Neural cell (in vitro differentiated cells): ENCODE data around the gene STAP2. TPM values are rescaled to one million over a fixed set of nuclear protein-coding genes. Genes with fewer than 3 reads are reported as not detected.

Experiments used
- H2AFZ ChIP-seq: fragments of 200-600, 300-800 bp; sonication (generic), shearing (Covaris generic); 2 replicates; pipeline ENCODE4 v1.6.0; 2014; ENCODE audit warnings: low read depth, mild to moderate bottlenecking, antibody characterized with exemption, low read length, moderate library complexity
- H3F3A ChIP-seq: fragments of 200-600 bp; shearing (Covaris generic); 2 replicates; pipeline ENCODE4 v1.6.1; 2016; ENCODE audit warnings: mild to moderate bottlenecking, moderate library complexity, mixed read lengths, antibody characterized with exemption, low read length; ENCODE audit not compliant: insufficient read depth, poor library complexity, severe bottlenecking
- H3K27ac ChIP-seq: fragments of 200-600, 300-800 bp; sonication (generic), shearing (Covaris generic); 2 replicates; pipeline ENCODE4 v1.5.1; 2014; ENCODE audit warnings: mild to moderate bottlenecking, low read length, moderate library complexity
- H3K27me3 ChIP-seq: fragments of 300-800, 200-600 bp; sonication (generic), shearing (Covaris generic); 2 replicates; pipeline ENCODE4 v1.6.0; 2014; ENCODE audit warnings: mild to moderate bottlenecking, low read depth, low read length, moderate library complexity; ENCODE audit not compliant: insufficient read depth
- H3K36me3 ChIP-seq: fragments of 300-800, 200-600 bp; sonication (generic), shearing (Covaris generic); 2 replicates; pipeline ENCODE4 v1.5.1; 2014; ENCODE audit warnings: mild to moderate bottlenecking, antibody characterized with exemption, low read length, moderate library complexity; ENCODE audit not compliant: insufficient read depth
- H3K4me2 ChIP-seq: fragments of 300-800, 200-600 bp; sonication (generic), shearing (Covaris generic); 2 replicates; pipeline ENCODE4 v1.6.0; 2014; ENCODE audit warnings: mild to moderate bottlenecking, low read length
- H3K4me3 ChIP-seq: fragments of 300-800, 200-600 bp; sonication (generic), shearing (Covaris generic); 2 replicates; pipeline ENCODE4 v1.5.1; 2014; ENCODE audit warnings: mild to moderate bottlenecking, low read length, moderate library complexity
- H3K79me2 ChIP-seq: fragments of 200-600 bp; shearing (Covaris generic); replicated peaks from 2 replicates; pipeline ENCODE4 v1.6.0; 2014; ENCODE audit warnings: mild to moderate bottlenecking, low read length, moderate library complexity; ENCODE audit not compliant: insufficient read depth
- H3K9ac ChIP-seq: fragments of 300-800, 200-600 bp; sonication (generic), shearing (Covaris generic); 2 replicates; pipeline ENCODE4 v1.6.1; 2016; ENCODE audit warnings: mild to moderate bottlenecking, low read length, mixed read lengths
- H3K9me2 ChIP-seq: fragments of 200-600 bp; shearing (Covaris generic); 2 replicates; pipeline ENCODE4 v1.6.1; 2016; ENCODE audit warnings: mild to moderate bottlenecking, low read length, mixed read lengths; ENCODE audit not compliant: insufficient read depth
- H3K9me3 ChIP-seq: fragments of 200-600, 300-800 bp; sonication (generic), shearing (Covaris generic); 2 replicates; pipeline ENCODE4 v1.6.1; 2016; ENCODE audit warnings: mild to moderate bottlenecking, mixed run types, low read length, moderate library complexity, mixed read lengths
- H4K20me1 ChIP-seq: fragments of 200-600 bp; shearing (Covaris generic); 2 replicates; pipeline ENCODE4 v1.6.1; 2016; ENCODE audit warnings: mild to moderate bottlenecking, mixed run types; ENCODE audit not compliant: insufficient read depth
- EZH2 ChIP-seq: fragments of 200-600, 300-800 bp; shearing (Covaris generic), sonication (generic); IDR thresholded peaks from 2 replicates; pipeline ENCODE4 v1.6.1; 2014; ENCODE audit warnings: antibody characterized with exemption, low read length, borderline replicate concordance, mild to moderate bottlenecking; ENCODE audit not compliant: insufficient read depth, poor library complexity, severe bottlenecking
- POLR2AphosphoS5 ChIP-seq: IDR thresholded peaks from 2 replicates; pipeline ENCODE4 v1.6.1; 2012
- SMC3 ChIP-seq: fragments of 450-650 bp; conservative IDR thresholded peaks from 2 replicates; pipeline ENCODE4 v1.6.1; 2014; ENCODE audit warnings: antibody characterized with exemption, mild to moderate bottlenecking, moderate library complexity; ENCODE audit not compliant: poor library complexity
- polyA plus RNA-seq: library from polyadenylated mRNA; depleted of rRNA; stranded (reverse); fragments of >200 nt; gene quantifications from 2 replicates; pipeline ENCODE4 v1.2.3, GENCODE V29; 2014
- TF ChIP-seq, protein P1 (sequence below): fragments of 450-650 bp; IDR thresholded peaks from 2 replicates; pipeline ENCODE4 v1.5.1; 2014; ENCODE audit warnings: antibody characterized with exemption, mild to moderate bottlenecking, moderate library complexity; ENCODE audit not compliant: poor library complexity, severe bottlenecking

The STAP2 gene
- polyA plus RNA-seq, 1 donor from 2014 or later: 0.16 TPM

DNA sequence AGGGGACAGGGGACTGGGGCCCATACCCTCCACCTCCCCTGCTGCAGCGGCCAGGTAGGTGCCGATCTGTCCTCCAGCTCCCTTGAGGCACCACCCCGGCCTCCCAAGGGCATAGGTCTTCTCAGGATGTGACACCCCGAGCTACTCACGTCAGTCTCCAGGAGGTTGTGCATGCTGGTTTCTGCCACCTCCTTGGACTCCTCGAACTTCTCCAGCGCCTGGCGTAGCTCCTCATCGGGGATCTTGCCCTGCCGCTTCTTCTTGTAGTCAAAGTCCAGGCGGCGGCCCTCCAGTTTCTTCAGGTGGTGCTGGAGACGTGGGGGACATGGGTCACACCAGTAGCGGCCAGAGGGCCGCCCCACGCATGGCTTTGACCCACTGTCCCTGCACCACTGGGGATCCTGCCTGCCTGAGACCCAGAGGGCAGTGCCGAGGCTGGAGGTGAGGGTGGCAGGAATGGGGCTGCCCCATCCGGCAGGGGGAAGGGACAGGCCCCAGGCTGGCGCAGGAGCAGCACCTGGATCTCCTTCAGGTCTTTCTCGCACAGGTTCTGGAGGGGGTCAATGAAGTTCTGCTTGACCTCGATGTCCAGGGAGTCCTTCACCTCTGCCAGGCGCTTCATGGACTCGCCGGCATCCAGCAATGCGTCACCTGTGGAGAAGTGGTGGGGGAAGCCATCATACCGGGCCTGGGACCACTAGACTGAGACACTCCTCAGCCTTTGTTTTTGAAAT is 25.1 kb upstream of the STAP2 start:
- H3K36me3 ChIP-seq: no peaks in the 10 kb centered on the region
- no peaks in the 10 kb centered on the region for H3K27me3 ChIP-seq
- no peak overlapping the region for H2AFZ ChIP-seq
- H3K4me2 ChIP-seq: no peak overlapping the region
- H3K9me3 ChIP-seq: no peaks in the 10 kb centered on the region
- H3K9me2 ChIP-seq: no peaks in the 10 kb centered on the region
- no peaks in the 10 kb centered on the region for H3K79me2 ChIP-seq
- no peak overlapping the region for H3K9ac ChIP-seq
- H3K4me3 ChIP-seq: no peak overlapping the region
- no peaks in the 10 kb centered on the region for H3F3A ChIP-seq
- H3K27ac ChIP-seq: no peak overlapping the region
- no peaks in the 10 kb centered on the region for H4K20me1 ChIP-seq
- TF ChIP-seq SMC3 (no peak), POLR2AphosphoS5 (peak; percentile 24)

DNA sequence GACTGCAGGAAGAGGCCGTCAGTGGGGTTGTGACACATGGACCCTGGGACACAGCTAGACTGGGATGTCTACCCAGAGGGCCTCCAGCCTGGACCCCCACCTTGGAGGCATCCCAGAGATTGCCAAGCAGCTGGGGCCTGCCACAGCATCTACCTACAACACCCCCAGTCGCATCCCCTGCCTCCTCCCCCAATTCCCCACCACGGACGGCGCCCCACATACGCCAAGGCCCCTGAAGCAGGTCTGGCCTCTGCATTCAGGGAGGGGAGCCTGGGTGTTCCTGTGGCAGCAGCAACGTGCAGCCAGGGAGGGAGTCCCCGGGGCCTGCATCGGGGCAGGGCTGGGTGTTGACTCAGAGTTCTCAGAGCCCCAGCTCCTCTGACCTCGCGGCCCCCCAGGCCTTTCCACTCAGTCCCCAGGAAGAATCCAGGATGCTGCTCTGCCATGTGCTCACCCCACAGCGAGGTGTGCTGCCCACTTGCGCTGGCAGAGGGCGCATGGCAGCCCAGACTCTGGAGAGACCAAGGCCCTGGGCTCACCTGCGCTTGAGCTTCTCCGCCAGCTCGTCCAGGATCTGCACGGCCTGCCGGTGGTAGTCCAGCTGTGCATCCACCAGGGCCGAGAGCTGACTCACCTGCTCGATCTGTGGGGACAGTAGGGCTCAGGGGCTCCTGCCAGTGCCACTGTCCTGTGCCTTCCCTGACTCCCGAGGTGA is 24.4 kb upstream of the STAP2 start:
- no peak overlapping the region for H3K4me3 ChIP-seq
- H4K20me1 ChIP-seq: no peaks in the 10 kb centered on the region
- no peak overlapping the region for H3K27ac ChIP-seq
- H3K9me2 ChIP-seq: no peaks in the 10 kb centered on the region
- no peak overlapping the region for H3K4me2 ChIP-seq
- no peak overlapping the region for H2AFZ ChIP-seq
- H3K9me3 ChIP-seq: no peaks in the 10 kb centered on the region
- H3K36me3 ChIP-seq: no peaks in the 10 kb centered on the region
- no peak overlapping the region for H3K9ac ChIP-seq
- TF ChIP-seq SMC3: peak; percentile 50
- TF ChIP-seq POLR2AphosphoS5: peak; percentile 3
- TF ChIP-seq, protein P1, sequence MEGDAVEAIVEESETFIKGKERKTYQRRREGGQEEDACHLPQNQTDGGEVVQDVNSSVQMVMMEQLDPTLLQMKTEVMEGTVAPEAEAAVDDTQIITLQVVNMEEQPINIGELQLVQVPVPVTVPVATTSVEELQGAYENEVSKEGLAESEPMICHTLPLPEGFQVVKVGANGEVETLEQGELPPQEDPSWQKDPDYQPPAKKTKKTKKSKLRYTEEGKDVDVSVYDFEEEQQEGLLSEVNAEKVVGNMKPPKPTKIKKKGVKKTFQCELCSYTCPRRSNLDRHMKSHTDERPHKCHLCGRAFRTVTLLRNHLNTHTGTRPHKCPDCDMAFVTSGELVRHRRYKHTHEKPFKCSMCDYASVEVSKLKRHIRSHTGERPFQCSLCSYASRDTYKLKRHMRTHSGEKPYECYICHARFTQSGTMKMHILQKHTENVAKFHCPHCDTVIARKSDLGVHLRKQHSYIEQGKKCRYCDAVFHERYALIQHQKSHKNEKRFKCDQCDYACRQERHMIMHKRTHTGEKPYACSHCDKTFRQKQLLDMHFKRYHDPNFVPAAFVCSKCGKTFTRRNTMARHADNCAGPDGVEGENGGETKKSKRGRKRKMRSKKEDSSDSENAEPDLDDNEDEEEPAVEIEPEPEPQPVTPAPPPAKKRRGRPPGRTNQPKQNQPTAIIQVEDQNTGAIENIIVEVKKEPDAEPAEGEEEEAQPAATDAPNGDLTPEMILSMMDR: peak; percentile 41
- TF ChIP-seq EZH2: no peak
- no peaks in the 10 kb centered on the region for H3F3A ChIP-seq
- H3K27me3 ChIP-seq: no peaks in the 10 kb centered on the region
- H3K79me2 ChIP-seq: no peaks in the 10 kb centered on the region

DNA sequence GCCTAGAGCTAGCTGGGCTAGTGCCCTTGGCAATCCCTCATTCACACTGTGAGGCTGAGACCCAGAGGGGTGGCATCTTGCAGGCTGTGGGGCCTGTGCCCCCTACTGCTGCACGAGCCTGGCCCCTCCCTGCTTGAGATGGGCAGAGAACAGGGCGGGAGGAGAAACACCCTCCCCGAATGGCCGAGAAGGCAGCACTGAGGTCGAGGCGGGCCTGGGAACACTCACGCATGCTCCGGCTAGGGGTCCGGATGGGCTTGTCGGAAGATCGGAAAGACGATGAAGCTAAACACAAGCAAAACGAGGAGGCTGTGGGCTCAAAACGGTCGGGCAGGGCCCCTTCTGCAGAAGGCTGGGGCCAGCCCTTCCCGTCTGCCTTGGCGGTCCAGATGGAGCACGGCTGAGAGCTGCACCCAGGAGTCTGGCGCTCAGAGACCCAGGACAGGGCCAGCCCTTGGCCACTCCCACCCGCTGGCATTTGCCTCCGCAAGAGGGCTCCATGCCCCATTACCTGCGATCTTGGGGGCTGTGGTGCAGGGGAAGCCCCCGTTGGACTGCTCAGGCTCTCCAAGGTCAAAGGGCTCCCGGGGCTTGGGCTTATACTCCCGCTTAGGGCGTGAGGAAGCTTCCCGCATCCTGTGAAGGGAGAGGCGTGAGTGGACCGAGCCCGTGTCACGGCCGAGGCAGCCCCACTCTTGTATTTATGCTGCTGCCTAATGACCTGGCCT is 23.6 kb upstream of the STAP2 start:
- Histone ChIP-seq H3K4me3 (no peak overlapping the region), H3K79me2 (no peaks in the 10 kb centered on the region), H3K36me3 (no peaks in the 10 kb centered on the region), H3K9me2 (no peaks in the 10 kb centered on the region), H3K9me3 (no peaks in the 10 kb centered on the region), H3K27me3 (no peaks in the 10 kb centered on the region), H4K20me1 (no peaks in the 10 kb centered on the region), H3F3A (no peaks in the 10 kb centered on the region), H3K4me2 (no peak overlapping the region), H2AFZ (no peak overlapping the region), H3K9ac (no peak overlapping the region), H3K27ac (no peak overlapping the region)
- TF ChIP-seq POLR2AphosphoS5 (peak; percentile 21), EZH2 (no peak)
